GM12878 (cell line): ENCODE measurements around the gene PTPRU.

Source experiments
- CBFB ChIP-seq: IDR thresholded peaks from 2 replicates; pipeline ENCODE4 v1.6.1; 2016; ENCODE audit warnings: antibody characterized with exemption, low read depth
- EP300 ChIP-seq, 2 experiments: fragments of 150-350 bp in 1 of 2; IDR thresholded peaks; 2 replicates each; pipeline ENCODE4 v1.6.1; 2011 to 2012; ENCODE audit warnings: low read depth in 2 of 2, low read length in 2 of 2, borderline replicate concordance in 1 of 2, improper control_type of control experiment in 1 of 2, inconsistent platforms in 1 of 2; ENCODE audit not compliant: control insufficient read depth in 1 of 2
- MEF2A ChIP-seq: IDR thresholded peaks from 2 replicates; pipeline ENCODE4 v1.6.1; 2011; ENCODE audit warnings: low read depth, mild to moderate bottlenecking, low read length, moderate library complexity; ENCODE audit not compliant: insufficient read depth
- MXI1 ChIP-seq: fragments of 150-350 bp; IDR thresholded peaks from 2 replicates; pipeline ENCODE4 v1.6.1; 2011; ENCODE audit warnings: low read depth, mild to moderate bottlenecking, inconsistent platforms, low read length, improper control_type of control experiment
- POLR2A ChIP-seq: IDR thresholded peaks from 2 replicates; pipeline ENCODE4 v1.6.1; 2011; ENCODE audit warnings: low read depth, mild to moderate bottlenecking, low read length
- ZNF207 ChIP-seq: fragments of 450-650 bp; IDR thresholded peaks from 2 replicates; pipeline ENCODE4 v1.6.1; 2014; ENCODE audit warnings: antibody characterized with exemption, mild to moderate bottlenecking, borderline replicate concordance
- TF ChIP-seq, protein P1 (sequence below): IDR thresholded peaks from 2 replicates; pipeline ENCODE4 v1.6.1; 2012; ENCODE audit warnings: mild to moderate bottlenecking, low read depth, low read length
- TF ChIP-seq, protein P2 (sequence below), 3 experiments: IDR thresholded peaks in 2 of 3; conservative IDR thresholded peaks in 1 of 3; 2 replicates each; pipeline ENCODE4 v1.5.1; 2011; ENCODE audit warnings: low read depth in 3 of 3, low read length in 3 of 3, mild to moderate bottlenecking in 3 of 3, control low read depth in 2 of 3, moderate library complexity in 2 of 3, inconsistent platforms in 1 of 3, mixed read lengths in 1 of 3; ENCODE audit not compliant: control insufficient read depth in 2 of 3, insufficient read depth in 1 of 3; ENCODE audit errors: extremely low read depth in 1 of 3

DNA sequence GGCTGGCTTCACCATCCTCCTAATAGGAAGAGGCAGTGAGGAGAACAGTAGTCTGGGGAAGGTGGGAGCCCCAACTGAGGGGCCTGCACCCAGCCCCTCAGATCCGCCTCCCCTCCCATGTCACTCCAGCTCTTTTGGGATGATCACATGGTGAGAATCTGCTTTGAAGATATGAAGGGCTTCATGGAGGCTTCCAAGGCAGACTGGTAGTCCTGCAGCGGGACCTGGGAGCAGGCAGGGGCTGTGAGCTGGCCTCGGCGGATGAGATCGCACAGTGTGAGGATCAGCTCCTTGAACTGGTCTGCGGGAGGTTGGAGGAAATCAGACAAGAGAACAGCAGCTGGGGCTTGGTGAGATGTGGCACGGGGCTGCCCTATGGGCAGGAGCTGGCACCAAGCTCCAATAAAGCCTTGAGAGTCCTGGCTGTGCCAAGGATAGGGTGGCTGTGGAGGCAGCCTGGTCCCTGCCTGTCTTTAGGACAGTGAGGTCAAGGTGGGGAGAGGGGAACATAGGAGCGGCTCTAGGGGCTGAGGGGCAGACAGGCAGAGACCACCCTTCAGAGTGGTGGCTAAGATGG is 42.4 kb upstream of the PTPRU start:
- TF ChIP-seq, protein P1, sequence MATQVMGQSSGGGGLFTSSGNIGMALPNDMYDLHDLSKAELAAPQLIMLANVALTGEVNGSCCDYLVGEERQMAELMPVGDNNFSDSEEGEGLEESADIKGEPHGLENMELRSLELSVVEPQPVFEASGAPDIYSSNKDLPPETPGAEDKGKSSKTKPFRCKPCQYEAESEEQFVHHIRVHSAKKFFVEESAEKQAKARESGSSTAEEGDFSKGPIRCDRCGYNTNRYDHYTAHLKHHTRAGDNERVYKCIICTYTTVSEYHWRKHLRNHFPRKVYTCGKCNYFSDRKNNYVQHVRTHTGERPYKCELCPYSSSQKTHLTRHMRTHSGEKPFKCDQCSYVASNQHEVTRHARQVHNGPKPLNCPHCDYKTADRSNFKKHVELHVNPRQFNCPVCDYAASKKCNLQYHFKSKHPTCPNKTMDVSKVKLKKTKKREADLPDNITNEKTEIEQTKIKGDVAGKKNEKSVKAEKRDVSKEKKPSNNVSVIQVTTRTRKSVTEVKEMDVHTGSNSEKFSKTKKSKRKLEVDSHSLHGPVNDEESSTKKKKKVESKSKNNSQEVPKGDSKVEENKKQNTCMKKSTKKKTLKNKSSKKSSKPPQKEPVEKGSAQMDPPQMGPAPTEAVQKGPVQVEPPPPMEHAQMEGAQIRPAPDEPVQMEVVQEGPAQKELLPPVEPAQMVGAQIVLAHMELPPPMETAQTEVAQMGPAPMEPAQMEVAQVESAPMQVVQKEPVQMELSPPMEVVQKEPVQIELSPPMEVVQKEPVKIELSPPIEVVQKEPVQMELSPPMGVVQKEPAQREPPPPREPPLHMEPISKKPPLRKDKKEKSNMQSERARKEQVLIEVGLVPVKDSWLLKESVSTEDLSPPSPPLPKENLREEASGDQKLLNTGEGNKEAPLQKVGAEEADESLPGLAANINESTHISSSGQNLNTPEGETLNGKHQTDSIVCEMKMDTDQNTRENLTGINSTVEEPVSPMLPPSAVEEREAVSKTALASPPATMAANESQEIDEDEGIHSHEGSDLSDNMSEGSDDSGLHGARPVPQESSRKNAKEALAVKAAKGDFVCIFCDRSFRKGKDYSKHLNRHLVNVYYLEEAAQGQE = no peak
- TF ChIP-seq MXI1 (no peak), MEF2A (no peak), POLR2A (no peak), EP300 (IDR thresholded peaks at IDR 0.05; ENCODE audit: borderline replicate concordance in 1 of 2, control insufficient read depth in 1 of 2, low read depth in 2 of 2, low read length in 2 of 2) (no peak), CBFB (no peak), ZNF207 (no peak)
- TF ChIP-seq, protein P2, sequence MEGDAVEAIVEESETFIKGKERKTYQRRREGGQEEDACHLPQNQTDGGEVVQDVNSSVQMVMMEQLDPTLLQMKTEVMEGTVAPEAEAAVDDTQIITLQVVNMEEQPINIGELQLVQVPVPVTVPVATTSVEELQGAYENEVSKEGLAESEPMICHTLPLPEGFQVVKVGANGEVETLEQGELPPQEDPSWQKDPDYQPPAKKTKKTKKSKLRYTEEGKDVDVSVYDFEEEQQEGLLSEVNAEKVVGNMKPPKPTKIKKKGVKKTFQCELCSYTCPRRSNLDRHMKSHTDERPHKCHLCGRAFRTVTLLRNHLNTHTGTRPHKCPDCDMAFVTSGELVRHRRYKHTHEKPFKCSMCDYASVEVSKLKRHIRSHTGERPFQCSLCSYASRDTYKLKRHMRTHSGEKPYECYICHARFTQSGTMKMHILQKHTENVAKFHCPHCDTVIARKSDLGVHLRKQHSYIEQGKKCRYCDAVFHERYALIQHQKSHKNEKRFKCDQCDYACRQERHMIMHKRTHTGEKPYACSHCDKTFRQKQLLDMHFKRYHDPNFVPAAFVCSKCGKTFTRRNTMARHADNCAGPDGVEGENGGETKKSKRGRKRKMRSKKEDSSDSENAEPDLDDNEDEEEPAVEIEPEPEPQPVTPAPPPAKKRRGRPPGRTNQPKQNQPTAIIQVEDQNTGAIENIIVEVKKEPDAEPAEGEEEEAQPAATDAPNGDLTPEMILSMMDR (IDR thresholded peaks at IDR 0.05 in 2 of 3, conservative IDR thresholded peaks at IDR 0.05 in 1 of 3; ENCODE audit: control insufficient read depth in 2 of 3, extremely low read depth in 1 of 3, insufficient read depth in 1 of 3, low read depth in 3 of 3, low read length in 3 of 3) = no peak
